SKM-1 treated with dmso at 0.1 percent for 144 hours (cell line): ENCODE measurements around the gene PRKAG2.
"Not testable (repeated sequence)": the region's sequence is repeated elsewhere in the genome, so short reads cannot be mapped to it uniquely, and the experiment has no call there.

Experiments
- DNase-seq: peaks from one replicate; lab custom pipeline; 2025; ENCODE audit not compliant: unreplicated experiment; lab: John Stamatoyannopoulos, UW

Gene PRKAG2

DNA sequence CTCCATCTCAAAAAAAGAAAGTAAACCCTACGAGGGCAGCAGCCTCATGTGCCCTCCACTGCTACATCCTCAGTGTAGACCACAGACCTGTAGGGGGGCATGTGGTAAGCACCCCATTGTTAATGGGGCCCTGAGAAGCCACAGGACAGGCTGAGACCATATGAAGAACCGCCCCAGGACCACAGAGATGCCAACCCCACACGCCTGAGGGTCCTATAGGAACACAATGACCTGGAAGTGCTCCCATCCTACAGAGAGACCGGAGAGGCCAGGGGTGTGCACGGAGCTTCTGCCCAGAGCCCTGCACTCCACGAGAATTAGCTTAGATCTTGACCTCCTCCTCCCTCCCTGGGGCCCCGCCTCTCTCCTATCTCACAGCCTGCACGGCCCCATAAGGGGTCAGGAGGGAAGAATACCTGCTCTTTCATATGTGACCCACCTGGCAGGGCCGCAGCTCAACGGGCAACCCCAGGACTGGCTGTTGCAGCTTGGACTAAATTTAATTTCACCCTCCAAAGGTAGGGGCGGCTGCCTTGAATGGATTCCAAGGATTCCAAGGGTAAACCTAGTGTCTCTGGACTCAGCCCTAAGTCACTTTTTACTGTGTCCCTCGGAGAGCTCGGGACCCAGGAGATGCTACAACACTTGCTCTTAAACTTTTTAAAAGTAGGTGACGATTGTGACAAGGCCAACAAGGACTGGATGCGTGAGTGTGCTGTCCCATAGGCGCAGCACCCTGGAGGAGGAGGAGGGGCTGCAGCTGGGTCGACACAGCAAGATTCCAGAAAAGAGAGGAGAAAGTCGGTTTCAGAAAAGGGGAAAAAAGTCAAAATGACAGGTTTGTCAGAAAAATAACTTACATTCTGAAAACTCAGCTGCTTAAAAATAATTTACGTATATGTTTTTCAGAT is 24.2 kb downstream of the PRKAG2 start:
- DNase-seq: no peak

DNA sequence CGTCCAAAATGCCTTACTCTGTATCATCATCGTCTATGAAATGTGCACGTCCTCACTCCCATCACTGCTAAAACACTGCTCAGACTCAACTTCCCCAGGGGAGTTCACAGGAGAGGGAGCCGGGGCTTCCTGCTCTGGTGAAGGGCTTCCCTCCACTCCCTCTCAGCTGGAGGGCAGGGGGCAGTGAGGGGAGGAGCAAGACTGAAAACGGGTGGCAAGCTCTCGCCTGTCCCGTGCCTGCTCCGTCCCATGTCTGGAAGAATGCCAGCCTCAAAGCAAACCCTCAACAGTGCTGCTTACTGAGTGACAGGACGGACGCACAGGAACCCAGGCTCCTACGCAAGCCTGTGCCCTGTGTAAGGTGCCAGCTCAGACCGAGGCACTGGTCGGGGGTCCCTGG is 25.1 kb downstream of the PRKAG2 start:
- no peak for DNase-seq

DNA sequence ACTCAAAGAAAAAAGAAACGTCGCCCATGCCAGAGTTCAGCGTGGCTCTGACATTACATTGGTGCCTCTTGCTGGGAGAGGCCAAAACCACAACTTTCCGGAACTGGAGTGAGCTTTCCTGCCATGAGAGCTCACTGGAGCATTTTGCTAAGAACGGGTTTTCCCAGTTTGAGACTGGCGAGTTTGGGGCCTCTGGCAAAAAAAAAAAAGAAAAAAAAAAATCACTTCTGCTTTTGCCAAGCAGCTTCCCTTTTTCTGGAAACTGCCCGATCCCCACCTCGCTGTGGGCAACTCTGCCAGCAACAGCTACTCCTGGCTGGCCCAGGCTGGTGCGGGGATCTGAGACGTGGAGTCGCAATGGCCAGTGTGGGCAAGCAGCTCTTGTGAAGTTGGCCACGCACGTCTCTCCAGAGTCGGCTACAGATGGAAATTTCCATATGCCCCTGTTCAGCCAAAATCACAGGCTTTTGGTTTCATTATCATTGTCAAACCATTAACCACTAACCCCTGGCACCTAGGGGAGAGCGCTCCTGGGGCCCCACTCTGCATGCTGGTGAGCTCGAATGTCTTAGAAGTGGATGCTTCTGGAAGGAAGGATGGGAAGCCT is 25.7 kb downstream of the PRKAG2 start:
- DNase-seq: peak; percentile 43

DNA sequence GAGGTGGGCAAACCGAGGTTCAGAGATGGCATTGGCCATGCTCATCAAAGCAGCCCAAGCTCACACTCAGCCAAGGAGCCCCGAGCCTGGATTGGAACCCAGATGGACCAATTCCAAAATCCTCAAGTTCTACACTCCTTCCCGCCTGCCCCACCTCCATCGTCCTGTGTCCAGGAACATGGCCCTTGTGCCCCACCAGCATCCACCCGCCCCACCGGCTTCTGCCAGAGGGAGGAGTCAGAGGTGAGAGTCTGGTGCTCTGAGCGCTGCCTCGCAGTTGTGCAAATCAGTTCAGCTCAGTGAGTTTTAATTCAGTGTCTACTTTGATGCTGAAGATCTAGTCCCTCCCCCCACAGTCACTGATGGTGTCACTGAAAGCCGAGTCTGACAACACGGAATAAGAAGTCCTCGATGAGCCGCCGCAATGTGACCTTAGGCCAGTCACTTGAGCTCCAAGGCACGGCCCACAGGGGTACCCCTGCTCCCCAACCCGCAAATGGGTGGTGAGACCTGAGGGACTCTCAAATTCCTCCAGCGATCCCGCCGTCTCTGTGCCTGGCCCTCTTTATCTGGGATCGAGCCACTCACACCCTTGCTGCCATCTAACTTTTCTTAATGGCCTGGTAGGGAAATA is 26.3 kb downstream of the PRKAG2 start:
- no peak for DNase-seq

DNA sequence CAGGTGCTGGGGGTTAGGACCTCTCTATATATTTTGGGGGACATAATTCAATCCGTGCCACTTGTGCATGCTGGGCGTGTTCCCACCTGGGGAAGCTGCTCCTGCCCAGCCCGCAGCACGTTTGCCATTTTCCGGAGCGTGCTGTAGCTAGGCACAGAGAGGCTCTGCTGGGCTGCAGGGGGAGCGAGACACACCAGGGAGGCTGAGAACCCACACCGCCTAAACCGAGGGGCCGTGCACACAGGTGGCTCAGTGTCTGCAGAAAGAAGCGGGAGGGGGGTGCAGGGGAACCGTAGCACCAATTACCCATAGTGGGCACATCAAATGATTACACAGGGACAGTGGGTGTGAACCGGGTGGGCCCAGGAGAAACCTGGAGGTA is 27.0 kb downstream of the PRKAG2 start:
- DNase-seq: no peak

DNA sequence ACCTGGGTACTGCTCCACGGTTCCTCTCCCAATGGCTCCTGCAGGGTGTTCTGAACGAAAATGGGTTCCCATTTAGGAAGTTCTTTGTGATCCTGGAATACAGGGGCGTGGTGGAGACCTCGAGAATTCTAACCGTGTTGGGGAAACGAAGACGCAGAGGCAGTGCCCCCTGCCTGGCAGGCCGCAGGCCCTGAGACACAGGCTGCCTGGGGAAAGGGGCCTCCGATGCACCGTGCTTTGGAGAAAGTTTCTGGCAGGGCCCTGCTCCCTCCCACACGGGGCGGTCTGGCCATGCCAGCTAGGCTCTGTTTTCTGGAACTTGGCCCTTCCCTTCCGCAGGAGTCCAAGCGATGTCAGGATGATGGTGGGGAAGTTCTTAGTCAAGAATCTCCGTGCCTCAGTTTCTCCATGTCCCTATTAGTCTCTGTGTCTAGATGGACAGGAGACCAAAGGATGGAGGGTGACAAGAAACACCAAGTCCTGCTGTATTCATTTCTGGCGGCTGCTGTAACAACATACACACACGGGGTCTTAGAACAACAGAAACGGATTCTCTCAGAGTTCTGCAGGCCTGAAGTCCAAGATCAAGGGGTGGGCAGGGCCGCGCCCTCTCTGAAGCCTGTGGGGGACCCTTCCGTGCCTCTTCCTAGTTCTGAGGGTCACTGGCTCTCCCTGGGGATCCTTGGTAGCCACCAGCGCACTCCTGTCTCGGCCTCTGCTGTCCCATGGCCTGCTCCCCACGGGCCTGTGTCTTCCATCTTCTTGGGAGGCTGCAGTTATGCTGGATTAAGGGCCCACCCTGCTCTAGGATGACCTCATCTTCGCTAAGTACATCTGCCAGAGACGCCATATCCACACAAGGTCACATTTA is 27.7 kb downstream of the PRKAG2 start:
- no peak for DNase-seq

DNA sequence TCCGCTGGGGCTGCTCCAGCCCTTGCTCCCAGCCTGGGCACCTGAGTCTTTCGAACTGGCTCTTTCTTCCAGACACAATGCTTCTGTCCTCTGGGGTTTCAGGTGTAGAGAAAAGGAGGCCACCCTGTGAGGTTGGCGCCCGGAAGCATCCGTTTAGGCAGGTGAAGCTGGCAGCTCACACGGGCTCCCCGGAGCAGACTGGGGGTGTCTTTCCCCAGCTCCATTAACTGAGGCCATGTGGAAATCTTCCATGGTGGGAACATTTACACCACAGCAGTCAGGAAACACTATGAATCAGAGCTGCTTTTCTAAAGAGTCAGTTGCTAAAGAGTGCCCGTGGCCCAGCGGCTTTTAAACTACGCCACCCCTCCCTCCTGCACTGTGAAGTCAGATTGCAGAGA is 29.2 kb downstream of the PRKAG2 start:
- DNase-seq: no peak

GRCh38 chr7:151847136-151847535 is 29.8 kb downstream of the PRKAG2 start:
- no peak for DNase-seq

DNA sequence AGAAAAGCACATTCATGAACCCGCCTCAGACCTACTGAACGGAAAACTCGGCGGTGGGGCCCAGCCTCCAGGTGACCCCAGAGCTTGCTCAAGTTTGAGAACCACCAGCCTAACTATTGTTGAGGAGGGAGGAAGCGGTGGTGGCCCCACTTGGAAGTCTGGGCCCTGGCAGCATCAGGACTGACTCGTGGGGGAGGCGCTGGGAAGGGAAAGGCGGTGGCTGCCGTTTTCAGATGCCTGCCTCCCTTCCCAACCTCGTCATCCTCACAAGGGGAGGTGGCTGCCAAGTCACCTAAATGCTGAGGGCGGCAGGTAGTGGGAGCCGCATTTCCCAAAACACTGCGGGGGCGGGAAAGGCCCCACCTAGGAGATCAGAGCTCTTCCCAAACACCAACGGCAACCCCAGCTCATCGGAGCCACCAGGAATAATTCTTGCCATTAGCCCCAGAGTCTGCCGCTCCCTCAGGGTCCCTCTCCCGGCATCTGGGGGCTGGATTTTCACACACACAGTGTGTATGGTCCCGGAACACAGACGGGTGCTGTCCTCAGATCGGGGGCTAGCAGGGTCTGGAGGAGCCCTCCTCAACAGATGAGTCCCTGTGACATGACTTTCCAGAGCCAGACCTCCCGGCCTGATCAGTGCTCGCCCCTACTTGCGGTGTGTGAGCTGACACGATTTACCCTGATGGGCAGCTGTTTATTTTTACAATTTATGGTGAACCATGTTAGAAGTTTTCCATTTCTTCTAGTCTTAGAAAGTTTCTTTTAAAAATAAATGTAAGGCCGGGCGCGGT is 31.3 kb downstream of the PRKAG2 start:
- DNase-seq: no peak

- DNase-seq: no peak
Measured at GRCh38 chr7:151844825-151845200, 32.1 kb downstream of the PRKAG2 start.

DNA sequence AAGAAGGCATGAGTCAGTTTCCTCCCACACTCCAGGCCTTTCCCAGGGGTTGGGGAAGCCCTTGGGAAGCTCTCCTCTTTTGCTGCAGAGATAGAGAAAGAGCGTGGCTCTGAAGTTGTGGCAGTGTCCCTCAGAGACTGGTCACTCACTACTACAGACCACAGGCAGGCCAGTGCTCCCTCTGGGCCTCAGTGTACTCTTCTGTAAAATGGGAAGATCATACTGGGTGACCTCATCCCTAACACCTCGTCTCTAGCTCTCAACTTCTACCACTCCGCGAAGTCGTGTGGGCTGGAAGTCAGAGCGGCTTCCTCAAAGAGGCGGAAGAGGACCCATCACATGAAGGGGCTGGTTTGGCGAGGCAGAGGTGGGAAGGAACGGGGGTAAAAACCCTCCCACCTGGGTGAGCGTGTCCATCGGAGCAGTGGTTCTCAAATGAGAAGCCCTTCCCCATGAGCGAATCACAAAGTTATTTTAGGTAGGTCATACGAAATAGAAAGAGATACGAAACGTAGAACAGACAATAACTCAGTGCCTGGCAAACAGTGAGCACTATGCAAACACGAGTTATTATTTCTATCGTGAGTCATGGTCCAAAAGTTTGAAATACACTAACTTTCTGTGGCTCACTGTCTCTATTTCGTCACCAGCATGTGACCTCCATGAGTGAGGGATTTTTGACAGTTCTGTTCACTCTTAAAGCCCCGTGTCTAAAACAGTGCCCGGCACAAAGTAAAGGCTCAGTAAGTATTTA is 32.7 kb downstream of the PRKAG2 start:
- DNase-seq: no peak

- no peak for DNase-seq
Measured at GRCh38 chr7:151843181-151843580, 33.7 kb downstream of the PRKAG2 start.

DNA sequence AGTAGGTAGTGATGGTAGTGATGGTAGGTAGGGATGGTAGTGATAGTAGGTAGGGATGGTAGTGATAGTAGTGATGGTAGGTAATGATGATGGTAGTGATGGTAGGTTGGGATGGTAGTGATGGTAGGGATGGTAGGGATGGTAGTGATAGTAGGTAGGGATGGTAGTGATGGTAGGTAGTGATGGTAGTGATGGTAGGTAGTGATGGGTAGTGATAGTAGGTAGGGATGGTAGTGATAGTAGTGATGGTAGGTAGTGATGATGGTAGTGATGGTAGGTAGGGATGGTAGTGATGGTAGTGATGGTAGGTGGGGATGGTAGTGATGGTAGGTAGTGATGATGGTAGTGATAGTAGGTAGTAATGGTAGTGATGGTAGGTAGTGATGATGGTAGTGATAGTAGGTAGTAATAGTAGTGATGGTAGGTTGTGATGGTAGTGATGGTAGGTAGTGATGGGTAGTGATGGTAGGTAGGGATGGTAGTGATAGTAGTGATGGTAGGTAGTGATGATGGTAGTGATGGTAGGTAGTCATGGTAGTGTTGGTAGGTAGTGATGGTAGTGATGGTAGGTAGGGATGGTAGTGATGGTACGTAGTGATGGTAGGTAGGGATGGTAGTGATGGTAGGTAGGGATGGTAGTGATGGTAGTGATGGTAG is 35.4 kb downstream of the PRKAG2 start:
- not testable (repeated sequence) for DNase-seq

DNA sequence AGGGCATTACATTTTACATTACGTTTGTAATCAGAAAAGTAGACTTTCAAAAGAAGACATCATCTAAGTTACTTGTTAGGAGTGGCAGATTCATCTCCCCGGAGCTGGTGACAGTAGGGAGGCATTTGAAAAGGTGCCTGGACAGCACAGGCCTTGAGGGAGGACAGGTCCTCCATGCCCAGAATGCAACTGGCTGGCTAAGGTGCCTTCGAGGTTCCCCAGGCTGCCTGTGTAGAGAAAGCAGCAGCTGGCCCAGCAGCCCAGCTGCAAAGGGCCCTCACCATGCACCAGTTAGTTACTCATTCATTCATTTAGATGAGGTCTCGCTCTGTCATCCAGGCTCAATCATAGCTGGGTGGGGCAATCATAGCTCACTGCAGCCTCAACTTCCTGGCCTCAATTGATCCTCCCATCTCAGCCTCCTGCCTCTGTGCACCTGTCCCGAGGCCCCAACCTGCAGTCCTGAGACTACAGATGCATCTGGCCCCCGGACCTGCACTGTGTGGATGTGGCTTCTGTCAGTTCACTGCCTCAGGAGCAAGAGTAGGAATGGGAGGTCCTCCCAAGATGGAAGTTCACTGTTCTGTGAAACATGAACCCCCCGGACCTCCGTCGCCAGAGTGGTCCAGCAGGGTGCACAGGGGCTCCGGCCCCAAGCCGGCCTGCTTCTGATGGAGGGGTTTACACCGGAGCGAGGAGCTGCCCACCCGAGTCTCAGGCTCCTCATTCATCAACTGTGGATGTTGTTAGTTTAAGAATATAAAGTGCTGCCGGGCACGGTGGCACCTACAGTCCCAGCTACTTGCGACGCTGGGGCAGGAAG is 36.6 kb downstream of the PRKAG2 start:
- DNase-seq: no peak

DNA sequence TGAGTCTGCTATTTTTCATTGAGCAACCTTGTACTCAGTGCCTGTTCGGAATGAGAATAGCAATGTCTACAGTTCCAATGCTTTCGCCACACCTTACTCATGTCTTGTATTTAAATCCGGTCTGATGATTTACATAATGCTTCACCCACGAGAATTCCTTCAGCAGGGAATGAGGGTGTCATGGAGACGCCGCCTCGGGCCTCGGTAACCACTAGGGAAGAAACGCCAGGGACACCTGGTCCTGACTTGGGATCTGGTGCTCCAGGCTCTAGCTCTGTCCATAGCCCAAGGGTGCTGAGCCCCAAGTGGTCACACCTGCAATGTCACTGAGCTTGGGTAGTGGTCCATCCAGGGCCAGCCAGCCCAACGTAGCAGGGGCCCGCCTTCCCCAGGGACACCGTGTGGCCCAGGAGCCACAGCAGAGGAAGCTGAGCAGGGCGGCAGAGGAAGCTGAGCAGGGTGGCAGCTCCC is 37.4 kb downstream of the PRKAG2 start:
- no peak for DNase-seq

GRCh38 chr7:151838861-151839381 is 38.0 kb downstream of the PRKAG2 start:
- DNase-seq: peak; percentile 67

DNA sequence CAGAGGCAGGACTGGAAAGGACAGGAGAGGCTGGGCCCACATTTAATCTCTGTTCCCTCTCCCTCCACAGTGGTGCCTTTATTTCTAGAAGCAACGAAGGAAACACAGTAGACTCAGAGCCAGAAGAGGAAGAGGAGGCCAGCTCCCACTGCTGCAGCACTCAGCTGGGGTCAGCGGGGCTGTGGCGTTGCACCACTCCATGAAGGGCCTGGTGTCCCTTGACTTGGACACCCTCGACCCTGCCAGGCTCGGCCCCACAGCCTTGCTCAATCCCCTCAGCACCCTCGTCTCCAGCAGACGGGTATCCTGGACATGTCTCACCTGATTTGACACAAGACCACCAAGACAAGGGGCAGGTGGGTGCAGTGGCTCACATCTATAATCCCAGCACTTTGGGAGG is 38.8 kb downstream of the PRKAG2 start:
- DNase-seq: peak; percentile 1
